SU-DHL-6 (cell line): Measurements from ENCODE around the gene GDF7.

Source experiments
- H2AFZ ChIP-seq: fragments of 200-600 bp; sonication (generic); 2 replicates; pipeline ENCODE4 v1.6.1; 2014; ENCODE audit warnings: low read depth, mild to moderate bottlenecking, moderate library complexity, mixed read lengths, antibody characterized with exemption, low read length; ENCODE audit not compliant: severe bottlenecking
- H3F3A ChIP-seq: fragments of 200-600 bp; shearing (Covaris generic); 2 replicates; pipeline ENCODE4 v1.6.0; 2016; ENCODE audit warnings: antibody characterized with exemption, mild to moderate bottlenecking; ENCODE audit not compliant: insufficient read depth
- H3K27ac ChIP-seq: fragments of 200-600 bp; sonication (generic); 2 replicates; pipeline ENCODE4 v1.5.1; 2016; ENCODE audit warnings: low read depth, mild to moderate bottlenecking, low read length, moderate library complexity, mixed read lengths
- H3K27me3 ChIP-seq: fragments of 200-600 bp; sonication (generic), shearing (Covaris generic); 2 replicates; pipeline ENCODE4 v1.6.0; 2014; ENCODE audit warnings: mild to moderate bottlenecking, low read length
- H3K36me3 ChIP-seq: fragments of 200-600 bp; sonication (generic); 2 replicates; pipeline ENCODE4 v1.6.1; 2014; ENCODE audit warnings: mild to moderate bottlenecking, low read length, mixed read lengths
- H3K4me2 ChIP-seq: fragments of 300-600, 200-600 bp; shearing (Covaris generic), sonication (generic); 2 replicates; pipeline ENCODE4 v1.6.0; 2014; ENCODE audit warnings: low read length, low read depth, mild to moderate bottlenecking; ENCODE audit not compliant: poor library complexity, severe bottlenecking
- H3K4me3 ChIP-seq: fragments of 200-600 bp; sonication (generic); 2 replicates; pipeline ENCODE4 v1.5.1; 2014; ENCODE audit warnings: antibody characterized with exemption, low read length, mild to moderate bottlenecking, mixed read lengths; ENCODE audit not compliant: insufficient read depth, poor library complexity, severe bottlenecking
- H3K79me2 ChIP-seq: fragments of 200-600 bp; sonication (generic); 2 replicates; pipeline ENCODE4 v1.6.1; 2014; ENCODE audit warnings: mild to moderate bottlenecking, low read length, moderate library complexity; ENCODE audit not compliant: insufficient read depth
- H3K9ac ChIP-seq: fragments of 200-600 bp; sonication (generic); 2 replicates; pipeline ENCODE4 v1.7.0; 2014; ENCODE audit warnings: mild to moderate bottlenecking, low read length
- H3K9me2 ChIP-seq: fragments of 200-600 bp; sonication (generic); replicated peaks from 2 replicates; pipeline ENCODE4 v1.6.1; 2014; ENCODE audit warnings: low read length; ENCODE audit not compliant: insufficient read depth
- H3K9me3 ChIP-seq: fragments of 200-600 bp; sonication (generic); 2 replicates; pipeline ENCODE4 v1.6.1; 2014; ENCODE audit warnings: low read length, mixed read lengths; ENCODE audit not compliant: insufficient read depth
- H4K20me1 ChIP-seq: fragments of 200-600 bp; sonication (generic); 2 replicates; pipeline ENCODE4 v1.6.1; 2014; ENCODE audit warnings: low read depth, mild to moderate bottlenecking, antibody characterized with exemption, low read length, moderate library complexity, mixed read lengths
- CTCF ChIP-seq: fragments of 200-600 bp; sonication (generic); IDR thresholded peaks from one replicate; pipeline ENCODE4 v1.5.1; 2017; ENCODE audit warnings: antibody characterized with exemption, mild to moderate bottlenecking, low read length, moderate library complexity; ENCODE audit not compliant: insufficient read depth, poor library complexity, severe bottlenecking
- EZH2phosphoT487 ChIP-seq: fragments of 200-600 bp; sonication (generic), shearing (Covaris generic); conservative IDR thresholded peaks from 2 replicates; pipeline ENCODE4 v1.6.1; 2018; ENCODE audit warnings: mild to moderate bottlenecking, antibody characterized with exemption, low read length, moderate library complexity, mixed read lengths

GDF7 gene

GRCh38 chr2:20626392-20626697 lies 40.6 kb upstream of the GDF7 start:
- Histone ChIP-seq H3K9me2 (no peaks in the 10 kb centered on the region), H3K9me3 (no peaks in the 10 kb centered on the region), H3K4me2 (no peak overlapping the region), H3K27me3 (no peaks in the 10 kb centered on the region), H3K4me3 (no peak overlapping the region), H3K36me3 (no peaks in the 10 kb centered on the region), H3F3A (no peaks in the 10 kb centered on the region), H4K20me1 (no peaks in the 10 kb centered on the region), H3K9ac (no peak overlapping the region), H3K79me2 (no peaks in the 10 kb centered on the region), H3K27ac (no peak overlapping the region), H2AFZ (no peak overlapping the region)
- TF ChIP-seq EZH2phosphoT487 (no peak), CTCF (no peak)

- H4K20me1 ChIP-seq, result no peaks in the 10 kb centered on the region
- H3K27ac ChIP-seq, result no peak overlapping the region
- no peak overlapping the region for H3K4me2 ChIP-seq
- H3K9me2 ChIP-seq, result no peaks in the 10 kb centered on the region
- H3K27me3 ChIP-seq, result no peaks in the 10 kb centered on the region
- H3K9me3 ChIP-seq, result no peaks in the 10 kb centered on the region
- no peaks in the 10 kb centered on the region for H3K79me2 ChIP-seq
- H3K9ac ChIP-seq, result no peak overlapping the region
- no peak overlapping the region for H3K4me3 ChIP-seq
- no peak for TF ChIP-seq EZH2phosphoT487
- TF ChIP-seq CTCF, result no peak
- no peaks in the 10 kb centered on the region for H3F3A ChIP-seq
- no peak overlapping the region for H2AFZ ChIP-seq
- H3K36me3 ChIP-seq, result no peaks in the 10 kb centered on the region
Observed at GRCh38 chr2:20626698-20627513, 40.0 kb upstream of the GDF7 start.

GRCh38 chr2:20627712-20628380 lies 39.1 kb upstream of the GDF7 start:
- TF ChIP-seq CTCF (no peak), EZH2phosphoT487 (no peak)
- Histone ChIP-seq H3K4me3 (no peak overlapping the region), H3K4me2 (no peak overlapping the region), H3K36me3 (no peaks in the 10 kb centered on the region), H4K20me1 (no peaks in the 10 kb centered on the region), H2AFZ (no peak overlapping the region), H3K9me2 (no peaks in the 10 kb centered on the region), H3K27me3 (no peaks in the 10 kb centered on the region), H3K9me3 (no peaks in the 10 kb centered on the region), H3K27ac (no peak overlapping the region), H3K79me2 (no peaks in the 10 kb centered on the region), H3F3A (no peaks in the 10 kb centered on the region), H3K9ac (no peak overlapping the region)
